Neural cell (in vitro differentiated cells): Measurements from ENCODE around the gene DNAJB12.

ENCODE experiments used
- CTCF ChIP-seq: fragments of 450-650 bp; IDR thresholded peaks from 2 replicates; pipeline ENCODE4 v1.5.1; 2014; ENCODE audit warnings: antibody characterized with exemption, mild to moderate bottlenecking, moderate library complexity; ENCODE audit not compliant: poor library complexity, severe bottlenecking
- REST ChIP-seq: IDR thresholded peaks from 2 replicates; pipeline ENCODE4 v1.6.1; 2012; ENCODE audit warnings: borderline replicate concordance
- TAF1 ChIP-seq: IDR thresholded peaks from 2 replicates; pipeline ENCODE4 v1.6.1; 2012; ENCODE audit warnings: low read depth

DNA sequence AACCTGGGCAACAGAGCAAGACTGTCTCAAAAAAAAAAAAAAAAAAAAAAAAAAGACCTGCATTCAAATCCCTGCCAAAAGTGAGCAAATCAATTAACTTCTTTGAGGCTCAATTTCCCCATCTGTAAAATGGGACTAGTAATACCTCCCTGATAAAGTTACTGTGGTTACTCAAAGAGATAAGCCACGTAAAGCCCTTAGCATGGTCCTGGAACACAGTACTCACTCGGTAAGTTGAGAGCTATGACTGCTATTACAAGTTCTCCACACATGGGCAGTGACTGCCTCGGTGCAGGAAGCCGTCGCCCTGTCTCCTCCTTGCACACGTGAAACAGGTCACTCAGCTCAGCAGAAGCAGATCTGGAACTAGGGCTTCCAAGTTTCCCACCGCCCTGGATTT lies 43.1 kb downstream of the DNAJB12 start:
- TF ChIP-seq CTCF (no peak), REST (no peak), TAF1 (no peak)
